Liver (tissue), 9 donors: ENCODE measurements around the gene HSD11B1L. TPM values are rescaled to one million over a fixed set of nuclear protein-coding genes. Genes with fewer than 3 reads are reported as not detected.

Experiments
- DNase-seq: peaks from one replicate; pipeline ENCODE4 v3.0.0-alpha.2; 2017; ENCODE audit warnings: low spot score
- H3K27ac ChIP-seq, 2 donors: one replicate each; pipeline ENCODE4 v1.7.0; 2013; ENCODE audit warnings: inconsistent platforms in 2 of 2, low read length in 2 of 2, control low read depth in 1 of 2, low read depth in 1 of 2, mild to moderate bottlenecking in 1 of 2
- H3K27me3 ChIP-seq, 4 donors: one replicate each; pipeline versions ENCODE4 v1.6.1 to v1.7.0; 2013; ENCODE audit warnings: low read length in 3 of 4, inconsistent platforms in 1 of 4, mild to moderate bottlenecking in 1 of 4, moderate library complexity in 1 of 4; ENCODE audit not compliant: control insufficient read depth in 4 of 4, insufficient read depth in 4 of 4
- H3K36me3 ChIP-seq, 4 donors: one replicate each; pipeline versions ENCODE4 v1.6.1 to v1.7.0; 2013; ENCODE audit warnings: low read length in 3 of 4, mild to moderate bottlenecking in 3 of 4, low read depth in 1 of 4, moderate library complexity in 1 of 4; ENCODE audit not compliant: control insufficient read depth in 4 of 4, insufficient read depth in 3 of 4
- H3K4me1 ChIP-seq, 4 donors: one replicate each; pipeline versions ENCODE4 v1.6.1 to v1.7.0; 2013; ENCODE audit warnings: low read length in 3 of 4, mild to moderate bottlenecking in 3 of 4, moderate library complexity in 1 of 4; ENCODE audit not compliant: control insufficient read depth in 4 of 4, insufficient read depth in 4 of 4
- H3K4me3 ChIP-seq, 3 donors: one replicate each; pipeline versions ENCODE4 v1.6.1 to v1.7.0; 2013; ENCODE audit warnings: low read length in 3 of 3, control low read depth in 1 of 3, low read depth in 1 of 3, mild to moderate bottlenecking in 1 of 3
- H3K9ac ChIP-seq, 2 donors: one replicate each; pipeline ENCODE4 v1.7.0; 2013; ENCODE audit warnings: low read length in 2 of 2, mild to moderate bottlenecking in 2 of 2, moderate library complexity in 2 of 2, control low read depth in 1 of 2, low read depth in 1 of 2
- H3K9me3 ChIP-seq, 4 donors: one replicate each; pipeline versions ENCODE4 v1.6.1 to v1.7.0; 2013; ENCODE audit warnings: low read length in 3 of 4; ENCODE audit not compliant: control insufficient read depth in 4 of 4
- EGR1 ChIP-seq, 2 donors: IDR thresholded peaks; 2 replicates each; pipeline ENCODE4 v1.6.1; 2016 to 2018; ENCODE audit warnings: antibody characterized with exemption in 2 of 2, low read depth in 2 of 2
- FOXA1 ChIP-seq: IDR thresholded peaks from 2 replicates; pipeline ENCODE4 v1.6.1; 2016; ENCODE audit warnings: antibody characterized with exemption
- FOXA2 ChIP-seq: IDR thresholded peaks from 2 replicates; pipeline ENCODE4 v1.6.1; 2016; ENCODE audit warnings: antibody characterized with exemption
- GABPA ChIP-seq, 2 donors: IDR thresholded peaks in 1 of 2; conservative IDR thresholded peaks in 1 of 2; 2 replicates each; pipeline ENCODE4 v1.6.1; 2016; ENCODE audit warnings: antibody characterized with exemption in 2 of 2, mild to moderate bottlenecking in 1 of 2, moderate library complexity in 1 of 2
- HNF4A ChIP-seq, 2 donors: conservative IDR thresholded peaks; 2 replicates each; pipeline ENCODE4 v1.6.1; 2016; ENCODE audit warnings: antibody characterized with exemption in 2 of 2, mild to moderate bottlenecking in 2 of 2
- HNF4G ChIP-seq: IDR thresholded peaks from 2 replicates; pipeline ENCODE4 v1.6.1; 2016; ENCODE audit warnings: antibody characterized with exemption
- JUND ChIP-seq, 2 donors: IDR thresholded peaks; 2 replicates each; pipeline ENCODE4 v1.6.1; 2016; ENCODE audit warnings: antibody characterized with exemption in 2 of 2
- NR2F2 ChIP-seq: IDR thresholded peaks from 2 replicates; pipeline ENCODE4 v1.6.1; 2016; ENCODE audit warnings: antibody characterized with exemption
- RAD21 ChIP-seq, 2 donors: IDR thresholded peaks; 2 replicates each; pipeline ENCODE4 v1.6.1; 2016; ENCODE audit warnings: antibody characterized with exemption in 2 of 2, mild to moderate bottlenecking in 2 of 2
- RXRA ChIP-seq, 2 donors: IDR thresholded peaks; 2 replicates each; pipeline ENCODE4 v1.6.1; 2017 to 2018; ENCODE audit warnings: antibody characterized with exemption in 2 of 2, mild to moderate bottlenecking in 1 of 2
- SP1 ChIP-seq: IDR thresholded peaks from 2 replicates; pipeline ENCODE4 v1.6.1; 2018; ENCODE audit warnings: antibody characterized with exemption, mild to moderate bottlenecking
- TAF1 ChIP-seq: conservative IDR thresholded peaks from 2 replicates; pipeline ENCODE4 v1.6.1; 2016; ENCODE audit warnings: antibody characterized with exemption, mild to moderate bottlenecking
- YY1 ChIP-seq: IDR thresholded peaks from 2 replicates; pipeline ENCODE4 v1.6.1; 2016; ENCODE audit warnings: antibody characterized with exemption, mild to moderate bottlenecking
- WGBS: extraction: QIAGEN DNeasy Blood & Tissue Kit; methylation state at CpG from one replicate; pipeline ENCODE4 v1.1.7; 2013; 5-methylcytosine and 5-hydroxymethylcytosine counted together
- polyA plus RNA-seq, 2 donors: library from polyadenylated mRNA; stranded (reverse) in 1 of 2; unstranded in 1 of 2; fragments of 200-250 nt in 1 of 2; fragments of >200 nt in 1 of 2; fragmentation: Nextera tagmentation in 1 of 2; extraction: Ambion mirVana in 1 of 2; gene quantifications; one replicate each; pipeline versions ENCODE4 v1.2.1 to v1.2.3, GENCODE V29; 2013 to 2015
- total RNA-seq, 2 donors: library from RNA; depleted of rRNA; stranded (reverse); fragments of >200 nt; gene quantifications; one replicate each; pipeline ENCODE4 v1.2.3, GENCODE V29; 2014
- TF ChIP-seq, protein P1 (sequence below): IDR thresholded peaks from 2 replicates; pipeline ENCODE4 v1.6.1; 2016; ENCODE audit warnings: antibody characterized with exemption
- TF ChIP-seq, protein P2 (sequence below): IDR thresholded peaks from 2 replicates; pipeline ENCODE4 v1.6.1; 2016; ENCODE audit warnings: antibody characterized with exemption, mild to moderate bottlenecking
- TF ChIP-seq, protein P3 (sequence below): IDR thresholded peaks from 2 replicates; pipeline ENCODE4 v1.6.1; 2016; ENCODE audit warnings: antibody characterized with exemption
- TF ChIP-seq, protein P4 (sequence below): fragments of 150-350 bp; IDR thresholded peaks from 2 replicates; pipeline ENCODE4 v1.5.1; 2017; ENCODE audit warnings: improper control_type of control experiment, low read depth, low read length; ENCODE audit not compliant: missing input control
- TF ChIP-seq, protein P5 (sequence below): IDR thresholded peaks from 2 replicates; pipeline ENCODE4 v1.6.1; 2016; ENCODE audit warnings: antibody characterized with exemption
- donor health status: healthy.
- donor health status: healthy.
- donor health status: healthy.
- donor health status: healthy.
- donor health status: healthy.

Gene HSD11B1L
- total and polyA plus RNA-seq, 4 donors, result 1.3 to 2.5 (median 1.9) TPM

DNA sequence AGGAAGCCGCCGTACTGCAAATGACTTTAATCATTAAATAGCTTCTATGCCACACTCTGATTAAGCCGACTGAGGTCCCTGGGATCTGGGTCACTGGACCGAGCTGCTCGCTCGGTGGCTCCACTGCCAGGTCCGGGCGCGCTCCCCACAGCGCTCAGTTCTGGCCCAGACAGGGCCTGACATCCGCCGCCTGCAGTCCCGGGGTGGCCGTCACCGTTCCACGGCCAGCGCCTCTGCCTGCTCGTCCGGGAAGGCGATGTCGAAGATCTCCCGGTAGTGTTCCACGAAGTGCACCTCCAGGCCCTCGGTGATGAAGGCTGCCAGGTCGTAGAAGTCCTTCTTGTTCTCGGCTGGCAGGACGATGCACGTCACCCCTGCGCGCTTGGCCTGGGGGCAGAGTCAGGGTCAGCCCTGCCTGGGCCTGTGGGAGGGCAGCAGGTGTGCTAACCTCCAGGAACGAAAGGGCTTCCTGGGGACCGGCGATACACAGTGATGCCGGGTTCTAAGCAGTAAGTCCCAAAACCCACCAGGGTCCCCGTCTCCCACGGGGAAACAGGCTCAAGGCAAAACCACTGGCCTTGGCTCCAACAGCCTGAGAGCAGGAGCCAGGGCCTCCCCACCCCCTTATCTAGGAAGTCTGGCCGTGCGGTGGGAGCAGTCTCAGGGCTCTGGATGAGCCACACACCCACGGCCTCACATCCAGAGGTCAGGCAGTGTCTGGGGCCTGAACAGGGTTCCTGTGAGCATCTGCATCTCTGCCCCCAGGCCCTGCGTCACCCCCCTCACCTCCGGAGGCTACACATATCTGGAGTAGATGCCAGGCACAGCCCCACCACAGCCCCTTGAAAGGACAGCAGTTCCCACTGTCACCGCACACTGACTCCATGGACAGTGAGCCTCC lies 11.2 kb downstream of the HSD11B1L start:
- Histone ChIP-seq H3K4me3 (peak overlapping the region in 1 of 3 donors; percentile 66), H3K9me3 (no peaks in the 10 kb centered on the region), H3K27me3 (no peaks in the 10 kb centered on the region), H3K9ac (no peak overlapping the region), H3K4me1 (peaks cover 6 to 27% (median 11%) of the 10 kb centered on the region in 4 donors), H3K36me3 (peaks cover 11 to 51% (median 21%) of the 10 kb centered on the region in 4 donors), H3K27ac (no peak overlapping the region)
- TF ChIP-seq NR2F2 (no peak), HNF4G (no peak), RAD21 (IDR thresholded peaks at IDR 0.05) (no peak), EGR1 (IDR thresholded peaks at IDR 0.05; ENCODE audit: low read depth in 2 of 2) (no peak), FOXA2 (no peak), RXRA (IDR thresholded peaks at IDR 0.05) (no peak), FOXA1 (no peak), YY1 (no peak), SP1 (no peak)
- TF ChIP-seq, protein P1, sequence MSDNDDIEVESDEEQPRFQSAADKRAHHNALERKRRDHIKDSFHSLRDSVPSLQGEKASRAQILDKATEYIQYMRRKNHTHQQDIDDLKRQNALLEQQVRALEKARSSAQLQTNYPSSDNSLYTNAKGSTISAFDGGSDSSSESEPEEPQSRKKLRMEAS, result no peak
- TF ChIP-seq, protein P2, sequence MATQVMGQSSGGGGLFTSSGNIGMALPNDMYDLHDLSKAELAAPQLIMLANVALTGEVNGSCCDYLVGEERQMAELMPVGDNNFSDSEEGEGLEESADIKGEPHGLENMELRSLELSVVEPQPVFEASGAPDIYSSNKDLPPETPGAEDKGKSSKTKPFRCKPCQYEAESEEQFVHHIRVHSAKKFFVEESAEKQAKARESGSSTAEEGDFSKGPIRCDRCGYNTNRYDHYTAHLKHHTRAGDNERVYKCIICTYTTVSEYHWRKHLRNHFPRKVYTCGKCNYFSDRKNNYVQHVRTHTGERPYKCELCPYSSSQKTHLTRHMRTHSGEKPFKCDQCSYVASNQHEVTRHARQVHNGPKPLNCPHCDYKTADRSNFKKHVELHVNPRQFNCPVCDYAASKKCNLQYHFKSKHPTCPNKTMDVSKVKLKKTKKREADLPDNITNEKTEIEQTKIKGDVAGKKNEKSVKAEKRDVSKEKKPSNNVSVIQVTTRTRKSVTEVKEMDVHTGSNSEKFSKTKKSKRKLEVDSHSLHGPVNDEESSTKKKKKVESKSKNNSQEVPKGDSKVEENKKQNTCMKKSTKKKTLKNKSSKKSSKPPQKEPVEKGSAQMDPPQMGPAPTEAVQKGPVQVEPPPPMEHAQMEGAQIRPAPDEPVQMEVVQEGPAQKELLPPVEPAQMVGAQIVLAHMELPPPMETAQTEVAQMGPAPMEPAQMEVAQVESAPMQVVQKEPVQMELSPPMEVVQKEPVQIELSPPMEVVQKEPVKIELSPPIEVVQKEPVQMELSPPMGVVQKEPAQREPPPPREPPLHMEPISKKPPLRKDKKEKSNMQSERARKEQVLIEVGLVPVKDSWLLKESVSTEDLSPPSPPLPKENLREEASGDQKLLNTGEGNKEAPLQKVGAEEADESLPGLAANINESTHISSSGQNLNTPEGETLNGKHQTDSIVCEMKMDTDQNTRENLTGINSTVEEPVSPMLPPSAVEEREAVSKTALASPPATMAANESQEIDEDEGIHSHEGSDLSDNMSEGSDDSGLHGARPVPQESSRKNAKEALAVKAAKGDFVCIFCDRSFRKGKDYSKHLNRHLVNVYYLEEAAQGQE, result no peak
- no peak for DNase-seq
- WGBS, result 74% methylated on average over 42 of the region's 42 CpGs

DNA sequence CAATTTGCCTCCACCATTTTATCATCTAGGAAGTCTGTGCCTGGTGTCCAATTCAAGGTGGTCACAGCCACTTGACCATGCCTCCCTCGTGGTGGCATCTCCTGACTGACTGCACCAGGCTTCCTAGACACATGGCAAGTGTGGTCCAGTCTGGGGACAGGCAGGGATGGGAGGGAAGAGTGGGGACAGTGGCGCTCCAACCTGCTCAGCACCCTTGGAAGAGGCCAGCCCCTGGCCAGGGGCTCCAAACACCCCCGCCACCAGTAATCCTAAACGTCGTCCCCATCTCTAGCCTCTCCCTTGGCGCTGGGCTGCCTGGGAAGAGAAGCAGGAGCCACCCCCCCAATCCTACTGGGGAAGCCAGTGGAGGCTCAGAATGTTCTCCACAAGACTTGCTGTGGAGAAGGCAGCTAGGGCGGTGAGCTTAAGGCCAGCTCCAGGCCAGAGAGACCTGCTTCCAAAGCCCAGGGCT lies 11.9 kb downstream of the HSD11B1L start:
- Histone ChIP-seq H3K36me3 (peaks cover 11 to 53% (median 21%) of the 10 kb centered on the region in 4 donors), H3K4me3 (no peak overlapping the region), H3K9me3 (no peaks in the 10 kb centered on the region), H3K27ac (no peak overlapping the region), H3K9ac (no peak overlapping the region), H3K27me3 (no peaks in the 10 kb centered on the region), H3K4me1 (peaks cover 6 to 21% (median 10%) of the 10 kb centered on the region in 4 donors)
- TF ChIP-seq EGR1 (IDR thresholded peaks at IDR 0.05; ENCODE audit: low read depth in 2 of 2), result no peak
- no peak for TF ChIP-seq YY1
- TF ChIP-seq FOXA2, result no peak
- no peak for TF ChIP-seq JUND (IDR thresholded peaks at IDR 0.05)
- no peak for TF ChIP-seq GABPA (IDR thresholded peaks at IDR 0.05 in 1 of 2, conservative IDR thresholded peaks at IDR 0.05 in 1 of 2)
- TF ChIP-seq HNF4G, result no peak
- no peak for TF ChIP-seq RAD21 (IDR thresholded peaks at IDR 0.05)
- TF ChIP-seq TAF1, result no peak
- no peak for TF ChIP-seq RXRA (IDR thresholded peaks at IDR 0.05)
- TF ChIP-seq, protein P3, sequence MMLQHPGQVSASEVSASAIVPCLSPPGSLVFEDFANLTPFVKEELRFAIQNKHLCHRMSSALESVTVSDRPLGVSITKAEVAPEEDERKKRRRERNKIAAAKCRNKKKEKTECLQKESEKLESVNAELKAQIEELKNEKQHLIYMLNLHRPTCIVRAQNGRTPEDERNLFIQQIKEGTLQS, result no peak
- TF ChIP-seq, protein P4, sequence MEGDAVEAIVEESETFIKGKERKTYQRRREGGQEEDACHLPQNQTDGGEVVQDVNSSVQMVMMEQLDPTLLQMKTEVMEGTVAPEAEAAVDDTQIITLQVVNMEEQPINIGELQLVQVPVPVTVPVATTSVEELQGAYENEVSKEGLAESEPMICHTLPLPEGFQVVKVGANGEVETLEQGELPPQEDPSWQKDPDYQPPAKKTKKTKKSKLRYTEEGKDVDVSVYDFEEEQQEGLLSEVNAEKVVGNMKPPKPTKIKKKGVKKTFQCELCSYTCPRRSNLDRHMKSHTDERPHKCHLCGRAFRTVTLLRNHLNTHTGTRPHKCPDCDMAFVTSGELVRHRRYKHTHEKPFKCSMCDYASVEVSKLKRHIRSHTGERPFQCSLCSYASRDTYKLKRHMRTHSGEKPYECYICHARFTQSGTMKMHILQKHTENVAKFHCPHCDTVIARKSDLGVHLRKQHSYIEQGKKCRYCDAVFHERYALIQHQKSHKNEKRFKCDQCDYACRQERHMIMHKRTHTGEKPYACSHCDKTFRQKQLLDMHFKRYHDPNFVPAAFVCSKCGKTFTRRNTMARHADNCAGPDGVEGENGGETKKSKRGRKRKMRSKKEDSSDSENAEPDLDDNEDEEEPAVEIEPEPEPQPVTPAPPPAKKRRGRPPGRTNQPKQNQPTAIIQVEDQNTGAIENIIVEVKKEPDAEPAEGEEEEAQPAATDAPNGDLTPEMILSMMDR, result no peak
- TF ChIP-seq, protein P2, result no peak
- no peak for TF ChIP-seq HNF4A (conservative IDR thresholded peaks at IDR 0.05)
- TF ChIP-seq, protein P5, sequence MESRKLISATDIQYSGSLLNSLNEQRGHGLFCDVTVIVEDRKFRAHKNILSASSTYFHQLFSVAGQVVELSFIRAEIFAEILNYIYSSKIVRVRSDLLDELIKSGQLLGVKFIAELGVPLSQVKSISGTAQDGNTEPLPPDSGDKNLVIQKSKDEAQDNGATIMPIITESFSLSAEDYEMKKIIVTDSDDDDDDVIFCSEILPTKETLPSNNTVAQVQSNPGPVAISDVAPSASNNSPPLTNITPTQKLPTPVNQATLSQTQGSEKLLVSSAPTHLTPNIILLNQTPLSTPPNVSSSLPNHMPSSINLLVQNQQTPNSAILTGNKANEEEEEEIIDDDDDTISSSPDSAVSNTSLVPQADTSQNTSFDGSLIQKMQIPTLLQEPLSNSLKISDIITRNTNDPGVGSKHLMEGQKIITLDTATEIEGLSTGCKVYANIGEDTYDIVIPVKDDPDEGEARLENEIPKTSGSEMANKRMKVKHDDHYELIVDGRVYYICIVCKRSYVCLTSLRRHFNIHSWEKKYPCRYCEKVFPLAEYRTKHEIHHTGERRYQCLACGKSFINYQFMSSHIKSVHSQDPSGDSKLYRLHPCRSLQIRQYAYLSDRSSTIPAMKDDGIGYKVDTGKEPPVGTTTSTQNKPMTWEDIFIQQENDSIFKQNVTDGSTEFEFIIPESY, result no peak
- no peak for TF ChIP-seq FOXA1
- TF ChIP-seq, protein P1, result no peak
- WGBS, result 82% methylated on average over 7 of the region's 7 CpGs
- no peak for DNase-seq
